Mesendoderm (in vitro differentiated cells): ENCODE measurements around the gene TEX13B.
A peak's percentile ranks its signal among the peaks of the same experiment; 100 is the strongest.

Experiments used
- DNase-seq: peaks from one replicate; pipeline ENCODE4 v3.0.0; 2013
- H2AK5ac ChIP-seq: 2 replicates; pipeline ENCODE4 v1.6.1; 2013; ENCODE audit warnings: low read length, inconsistent platforms
- H2BK120ac ChIP-seq: 2 replicates; pipeline ENCODE4 v1.6.1; 2013; ENCODE audit warnings: low read depth, mild to moderate bottlenecking, low read length, moderate library complexity, mixed read lengths
- H2BK15ac ChIP-seq: replicated peaks from 2 replicates; pipeline ENCODE4 v1.6.1; 2013; ENCODE audit warnings: low read depth, mild to moderate bottlenecking, moderate library complexity
- H2BK5ac ChIP-seq: 2 replicates; pipeline ENCODE4 v1.6.1; 2013; ENCODE audit warnings: low read length, inconsistent platforms
- H3K18ac ChIP-seq: 2 replicates; pipeline ENCODE4 v1.6.1; 2013; ENCODE audit warnings: mild to moderate bottlenecking, low read length, mixed read lengths
- H3K23ac ChIP-seq: one replicate; pipeline ENCODE4 v1.6.1; 2013; ENCODE audit warnings: low read length
- H3K27ac ChIP-seq: 2 replicates; pipeline ENCODE4 v1.5.1; 2013; ENCODE audit warnings: low read depth, mild to moderate bottlenecking, inconsistent platforms, low read length, moderate library complexity
- H3K27me3 ChIP-seq: 2 replicates; pipeline ENCODE4 v1.6.1; 2013; ENCODE audit warnings: low read length, control low read depth, mild to moderate bottlenecking, inconsistent platforms; ENCODE audit not compliant: insufficient read depth, poor library complexity
- H3K36me3 ChIP-seq: 2 replicates; pipeline ENCODE4 v1.6.1; 2013; ENCODE audit warnings: low read length, inconsistent platforms; ENCODE audit not compliant: control insufficient read depth, insufficient read depth
- H3K4ac ChIP-seq: one replicate; pipeline ENCODE4 v1.6.1; 2013; ENCODE audit warnings: low read depth, mild to moderate bottlenecking, low read length, moderate library complexity
- H3K4me1 ChIP-seq: 2 replicates; pipeline ENCODE4 v1.6.1; 2013; ENCODE audit warnings: low read depth, low read length, inconsistent platforms; ENCODE audit not compliant: control insufficient read depth
- H3K4me2 ChIP-seq: 2 replicates; pipeline ENCODE4 v1.6.1; 2013; ENCODE audit warnings: low read length
- H3K4me3 ChIP-seq: 2 replicates; pipeline ENCODE4 v1.5.1; 2013; ENCODE audit warnings: mild to moderate bottlenecking, low read length
- H3K56ac ChIP-seq: one replicate; pipeline ENCODE4 v1.6.1; 2013; ENCODE audit warnings: low read length
- H3K79me1 ChIP-seq: 2 replicates; pipeline ENCODE4 v1.6.1; 2013; ENCODE audit warnings: low read length, inconsistent platforms
- H3K79me2 ChIP-seq: 2 replicates; pipeline ENCODE4 v1.6.1; 2013; ENCODE audit warnings: mild to moderate bottlenecking, low read length; ENCODE audit not compliant: control insufficient read depth, insufficient read depth
- H3K9ac ChIP-seq: 2 replicates; pipeline ENCODE4 v1.6.1; 2013; ENCODE audit warnings: low read length, inconsistent platforms
- H4K5ac ChIP-seq: one replicate; pipeline ENCODE4 v1.6.1; 2013; ENCODE audit warnings: low read length
- H4K8ac ChIP-seq: one replicate; pipeline ENCODE4 v1.6.1; 2013; ENCODE audit warnings: low read depth, mild to moderate bottlenecking, control low read depth, low read length, moderate library complexity
- WGBS: extraction: QIAGEN DNeasy Blood & Tissue Kit; methylation state at CpG from one replicate; pipeline ENCODE4 v1.1.7; 2013; ENCODE audit warnings: low lambda C conversion rate, missing lambda C conversion rate; ENCODE audit not compliant: insufficient coverage; ENCODE audit errors: extremely low coverage; 5-methylcytosine and 5-hydroxymethylcytosine counted together

The TEX13B gene

GRCh38 chrX:107935664-107936433 lies 46.3 kb downstream of the TEX13B start:
- Histone ChIP-seq H3K9ac (peak overlapping the region; percentile 54), H3K4me2 (peak overlapping the region; percentile 35), H3K4me1 (no peaks in the 10 kb centered on the region), H2AK5ac (no peak overlapping the region), H2BK15ac (no peak overlapping the region), H3K18ac (no peak overlapping the region), H3K79me2 (no peaks in the 10 kb centered on the region), H3K27me3 (no peaks in the 10 kb centered on the region), H3K23ac (no peak overlapping the region), H3K4me3 (peak overlapping the region; percentile 37), H3K56ac (peak overlapping the region; percentile 79), H3K27ac (no peak overlapping the region), H3K36me3 (no peaks in the 10 kb centered on the region), H2BK120ac (no peak overlapping the region), H2BK5ac (no peak overlapping the region), H4K5ac (no peak overlapping the region), H3K79me1 (no peaks in the 10 kb centered on the region), H3K4ac (no peak overlapping the region), H4K8ac (no peak overlapping the region)
- WGBS, result no CpG with 5 or more reads among the region's 48 CpGs
- peak; percentile 42 for DNase-seq

- Histone ChIP-seq H3K4ac (peak overlapping the region; percentile 39), H3K18ac (no peak overlapping the region), H2BK5ac (no peak overlapping the region), H2BK120ac (no peak overlapping the region), H3K23ac (no peak overlapping the region), H3K79me1 (no peaks in the 10 kb centered on the region), H3K27me3 (no peaks in the 10 kb centered on the region), H3K4me2 (no peak overlapping the region), H3K4me1 (no peaks in the 10 kb centered on the region), H3K79me2 (no peaks in the 10 kb centered on the region), H2AK5ac (no peak overlapping the region), H4K5ac (no peak overlapping the region), H2BK15ac (no peak overlapping the region), H3K27ac (no peak overlapping the region), H3K36me3 (no peaks in the 10 kb centered on the region), H4K8ac (no peak overlapping the region), H3K56ac (no peak overlapping the region), H3K4me3 (no peak overlapping the region), H3K9ac (no peak overlapping the region)
- peak; percentile 1 for DNase-seq
- WGBS, result no CpG with 5 or more reads among the region's 7 CpGs
These were observed 47.0 kb downstream of the TEX13B start for GRCh38 chrX:107935200-107935599.

GRCh38 chrX:107934262-107934661 lies 47.9 kb downstream of the TEX13B start:
- Histone ChIP-seq H3K23ac (no peak overlapping the region), H4K8ac (no peak overlapping the region)
- WGBS, result no CpG with 5 or more reads among the region's 1 CpG

More at GRCh38 chrX:107934262-107934661, 47.9 kb downstream of the TEX13B start:
- no peaks in the 10 kb centered on the region for H3K79me2 ChIP-seq
- H2AK5ac ChIP-seq, result no peak overlapping the region
- H3K4ac ChIP-seq, result no peak overlapping the region
- H3K27me3 ChIP-seq, result no peaks in the 10 kb centered on the region
- no peak overlapping the region for H3K4me3 ChIP-seq
- no peak overlapping the region for H3K18ac ChIP-seq
- H2BK5ac ChIP-seq, result no peak overlapping the region
- no peak overlapping the region for H4K5ac ChIP-seq
- no peak overlapping the region for H3K9ac ChIP-seq
- H3K36me3 ChIP-seq, result no peaks in the 10 kb centered on the region
- H3K27ac ChIP-seq, result no peak overlapping the region
- H3K79me1 ChIP-seq, result no peaks in the 10 kb centered on the region
- no peak overlapping the region for H3K56ac ChIP-seq
- no peaks in the 10 kb centered on the region for H3K4me1 ChIP-seq
- H3K4me2 ChIP-seq, result no peak overlapping the region
- no peak overlapping the region for H2BK120ac ChIP-seq
- H2BK15ac ChIP-seq, result no peak overlapping the region
- no peak for DNase-seq
